ENCODE measurements around the gene CSNK1D. TPM values are rescaled to one million over a fixed set of nuclear protein-coding genes. Genes with fewer than 3 reads are reported as not detected.

The CSNK1D gene
- polyA plus RNA-seq, 1 donor from 2014 or later = 29.9 TPM

DNA sequence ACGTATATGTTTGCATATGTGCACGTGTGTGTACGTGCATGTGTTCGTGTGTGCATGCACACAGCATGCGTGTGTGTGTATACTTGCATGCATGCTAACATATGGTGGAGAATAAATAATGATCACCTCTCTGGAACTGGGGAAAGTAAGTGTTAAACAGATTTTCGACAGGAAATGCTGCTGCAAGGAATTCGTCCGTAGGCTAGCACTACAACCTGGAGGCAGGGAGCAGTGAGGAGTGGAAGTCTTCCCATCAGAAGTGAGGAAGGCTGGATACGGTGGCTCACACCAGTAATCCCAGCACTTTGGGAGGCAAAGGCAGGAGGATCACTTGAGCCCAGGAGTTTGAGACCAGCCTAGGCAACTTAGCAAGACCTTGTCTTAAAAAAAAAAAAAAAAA, 4.8 kb upstream of the CSNK1D start:
- Histone ChIP-seq H3K36me3 (ENCODE audit: insufficient read depth, low read length) (no peaks in the 10 kb centered on the region), H3K27me3 (ENCODE audit: insufficient read depth, low read depth, low read length) (no peaks in the 10 kb centered on the region), H3K4me2 (ENCODE audit: low read length) (no peak overlapping the region), H4K20me1 (ENCODE audit: insufficient read depth) (no peaks in the 10 kb centered on the region), H3K27ac (ENCODE audit: low read length) (no peak overlapping the region), H3F3A (ENCODE audit: insufficient read depth, low read length, poor library complexity, severe bottlenecking) (no peaks in the 10 kb centered on the region), H2AFZ (ENCODE audit: low read depth, low read length) (no peak overlapping the region), H3K9me2 (ENCODE audit: insufficient read depth, low read length) (no peaks in the 10 kb centered on the region), H3K4me3 (ENCODE audit: low read length) (no peak overlapping the region), H3K79me2 (replicated peaks; ENCODE audit: insufficient read depth, low read length) (no peaks in the 10 kb centered on the region), H3K9ac (ENCODE audit: low read length) (no peak overlapping the region), H3K9me3 (ENCODE audit: low read length) (no peaks in the 10 kb centered on the region)
- TF ChIP-seq EP300 (conservative IDR thresholded peaks at IDR 0.05; ENCODE audit: poor library complexity, severe bottlenecking) = no peak
- no peak for TF ChIP-seq SMC3 (conservative IDR thresholded peaks at IDR 0.05; ENCODE audit: poor library complexity)
- TF ChIP-seq CTCF (IDR thresholded peaks at IDR 0.05; ENCODE audit: poor library complexity, severe bottlenecking) = no peak
- TF ChIP-seq POLR2AphosphoS5 (IDR thresholded peaks at IDR 0.05) = no peak
- TF ChIP-seq TAF1 (IDR thresholded peaks at IDR 0.05; ENCODE audit: low read depth) = no peak
- TF ChIP-seq EZH2 (IDR thresholded peaks at IDR 0.05; ENCODE audit: borderline replicate concordance, insufficient read depth, low read length, poor library complexity, severe bottlenecking) = no peak
- TF ChIP-seq, protein P1, sequence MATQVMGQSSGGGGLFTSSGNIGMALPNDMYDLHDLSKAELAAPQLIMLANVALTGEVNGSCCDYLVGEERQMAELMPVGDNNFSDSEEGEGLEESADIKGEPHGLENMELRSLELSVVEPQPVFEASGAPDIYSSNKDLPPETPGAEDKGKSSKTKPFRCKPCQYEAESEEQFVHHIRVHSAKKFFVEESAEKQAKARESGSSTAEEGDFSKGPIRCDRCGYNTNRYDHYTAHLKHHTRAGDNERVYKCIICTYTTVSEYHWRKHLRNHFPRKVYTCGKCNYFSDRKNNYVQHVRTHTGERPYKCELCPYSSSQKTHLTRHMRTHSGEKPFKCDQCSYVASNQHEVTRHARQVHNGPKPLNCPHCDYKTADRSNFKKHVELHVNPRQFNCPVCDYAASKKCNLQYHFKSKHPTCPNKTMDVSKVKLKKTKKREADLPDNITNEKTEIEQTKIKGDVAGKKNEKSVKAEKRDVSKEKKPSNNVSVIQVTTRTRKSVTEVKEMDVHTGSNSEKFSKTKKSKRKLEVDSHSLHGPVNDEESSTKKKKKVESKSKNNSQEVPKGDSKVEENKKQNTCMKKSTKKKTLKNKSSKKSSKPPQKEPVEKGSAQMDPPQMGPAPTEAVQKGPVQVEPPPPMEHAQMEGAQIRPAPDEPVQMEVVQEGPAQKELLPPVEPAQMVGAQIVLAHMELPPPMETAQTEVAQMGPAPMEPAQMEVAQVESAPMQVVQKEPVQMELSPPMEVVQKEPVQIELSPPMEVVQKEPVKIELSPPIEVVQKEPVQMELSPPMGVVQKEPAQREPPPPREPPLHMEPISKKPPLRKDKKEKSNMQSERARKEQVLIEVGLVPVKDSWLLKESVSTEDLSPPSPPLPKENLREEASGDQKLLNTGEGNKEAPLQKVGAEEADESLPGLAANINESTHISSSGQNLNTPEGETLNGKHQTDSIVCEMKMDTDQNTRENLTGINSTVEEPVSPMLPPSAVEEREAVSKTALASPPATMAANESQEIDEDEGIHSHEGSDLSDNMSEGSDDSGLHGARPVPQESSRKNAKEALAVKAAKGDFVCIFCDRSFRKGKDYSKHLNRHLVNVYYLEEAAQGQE (IDR thresholded peaks at IDR 0.05; ENCODE audit: borderline replicate concordance) = no peak
- TF ChIP-seq MXI1 (conservative IDR thresholded peaks at IDR 0.05; ENCODE audit: poor library complexity, severe bottlenecking) = no peak
- no peak for TF ChIP-seq RAD21 (conservative IDR thresholded peaks at IDR 0.05)

DNA sequence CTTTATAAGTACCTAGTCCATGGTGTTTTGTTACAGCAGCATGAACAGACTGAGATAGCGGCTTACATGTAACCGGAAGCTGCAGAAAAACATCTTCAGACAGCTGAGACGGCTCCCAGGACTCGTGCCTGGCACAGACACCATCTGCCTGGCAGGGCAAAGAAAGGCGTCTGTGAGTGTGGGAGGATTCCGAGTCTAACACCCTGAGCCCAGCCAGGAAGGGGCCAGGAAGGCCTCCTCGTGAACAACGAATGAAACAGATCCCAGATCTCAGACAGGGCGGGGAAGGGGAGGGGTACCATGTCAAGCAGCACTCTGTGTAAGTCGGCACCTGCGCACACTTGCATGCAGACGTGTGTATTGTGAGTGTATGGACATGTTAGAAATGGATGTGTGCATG, 4.4 kb upstream of the CSNK1D start:
- Histone ChIP-seq H3K9me3 (ENCODE audit: low read length) (no peaks in the 10 kb centered on the region), H3K9ac (ENCODE audit: low read length) (no peak overlapping the region), H3K4me2 (ENCODE audit: low read length) (no peak overlapping the region), H3K79me2 (replicated peaks; ENCODE audit: insufficient read depth, low read length) (no peaks in the 10 kb centered on the region), H3K9me2 (ENCODE audit: insufficient read depth, low read length) (no peaks in the 10 kb centered on the region), H4K20me1 (ENCODE audit: insufficient read depth) (no peaks in the 10 kb centered on the region), H3K4me3 (ENCODE audit: low read length) (no peak overlapping the region), H2AFZ (ENCODE audit: low read depth, low read length) (no peak overlapping the region), H3K27me3 (ENCODE audit: insufficient read depth, low read depth, low read length) (no peaks in the 10 kb centered on the region), H3K27ac (ENCODE audit: low read length) (no peak overlapping the region), H3F3A (ENCODE audit: insufficient read depth, low read length, poor library complexity, severe bottlenecking) (no peaks in the 10 kb centered on the region), H3K36me3 (ENCODE audit: insufficient read depth, low read length) (no peaks in the 10 kb centered on the region)
- TF ChIP-seq CTCF (IDR thresholded peaks at IDR 0.05; ENCODE audit: poor library complexity, severe bottlenecking) = no peak

All from neural cell (in vitro differentiated cells).